K562 (cell line): Measurements from ENCODE around the gene RPS17. TPM values are rescaled to one million over a fixed set of nuclear protein-coding genes. Genes with fewer than 3 reads are reported as not detected.
A peak's percentile ranks its signal among the peaks of the same experiment; 100 is the strongest.

Experiments used
- ATAC-seq: fragments of 200-7000 bp; cut with Tn5 transposase; 3 replicates; pipeline ENCODE4 v1.9.1; 2020; ENCODE audit warnings: moderate library complexity
- BruUV-seq: library from RNA; stranded (reverse); fragments of 400-500 nt; replicated peaks from 2 replicates; lab custom pipeline; 2021; lab: Mats Ljungman, UMichigan
- CTCF ChIA-PET: fragments of 300-600 bp; formaldehyde crosslinking; extraction: SDS; loops from one replicate; lab custom pipeline; 2021; ENCODE audit warnings: low intra/inter-chr PET ratio; lab: Yijun Ruan, JAX
- POLR2A ChIA-PET: fragments of 300-600, 350-650 bp; sonication (Branson Sonifier 250); formaldehyde crosslinking; extraction: SDS; loops from one replicate; lab custom pipeline; 2021; ENCODE audit warnings: antibody characterized with exemption, inconsistent platforms; lab: Yijun Ruan, JAX
- DNase-seq, 4 experiments: peaks; one replicate each; pipeline versions ENCODE4 v3.0.0 to v3.0.0-alpha.2; 2011 to 2018; ENCODE audit warnings: low spot score in 3 of 4, mixed read lengths in 3 of 4; ENCODE audit errors: extremely low read depth in 1 of 4
- FAIRE-seq: peaks from 2 replicates; lab custom pipeline; 2011; peaks lifted over from hg19 to GRCh38; lab: Jason Lieb, UNC
- H2AFZ ChIP-seq: 2 replicates; pipeline ENCODE4 v1.6.0; 2011; ENCODE audit warnings: low read depth, low read length, control low read depth, inconsistent platforms
- H3K27ac ChIP-seq: fragments of 200-600 bp; 3 replicates; pipeline ENCODE4 v1.8.0; 2011; ENCODE audit warnings: low read depth, mild to moderate bottlenecking, control low read depth, inconsistent platforms, low read length, moderate library complexity, mixed read lengths; ENCODE audit errors: extremely low read depth
- H3K27me3 ChIP-seq, 2 experiments: fragments of 300-600 bp in 1 of 2; 2 replicates in 1 of 2; 3 replicates in 1 of 2; pipeline versions ENCODE4 v1.6.0 to v1.8.0; 2011; ENCODE audit warnings: inconsistent platforms in 2 of 2, low read length in 2 of 2, mild to moderate bottlenecking in 1 of 2, mixed read lengths in 1 of 2, moderate library complexity in 1 of 2; ENCODE audit not compliant: control insufficient read depth in 2 of 2, insufficient read depth in 2 of 2
- H3K36me3 ChIP-seq: fragments of 300-600 bp; 3 replicates; pipeline ENCODE4 v1.8.0; 2011; ENCODE audit warnings: mild to moderate bottlenecking, low read length, inconsistent platforms; ENCODE audit not compliant: control insufficient read depth, insufficient read depth
- H3K4me1 ChIP-seq, 2 experiments: fragments of 200-600 bp in 1 of 2; replicated peaks in 1 of 2; 2 replicates in 1 of 2; 3 replicates in 1 of 2; pipeline versions ENCODE4 v1.5.1 to v1.8.0; 2011; ENCODE audit warnings: inconsistent platforms in 2 of 2, low read length in 2 of 2, mild to moderate bottlenecking in 1 of 2, mixed read lengths in 1 of 2, moderate library complexity in 1 of 2; ENCODE audit not compliant: control insufficient read depth in 2 of 2, insufficient read depth in 2 of 2
- H3K4me2 ChIP-seq: 2 replicates; pipeline ENCODE4 v1.6.1; 2011; ENCODE audit warnings: low read length, control low read depth, inconsistent platforms, mixed read lengths; ENCODE audit not compliant: insufficient read depth
- H3K4me3 ChIP-seq: fragments of 200-600 bp; sonication (generic), shearing (Covaris generic); 2 replicates; pipeline ENCODE4 v1.5.1; 2016; ENCODE audit warnings: control low read depth, inconsistent platforms
- H3K79me2 ChIP-seq: fragments of 200-600 bp; 3 replicates; pipeline ENCODE4 v1.8.0; 2011; ENCODE audit warnings: low read length, inconsistent platforms; ENCODE audit not compliant: control insufficient read depth, insufficient read depth
- H3K9ac ChIP-seq, 2 experiments: 2 replicates each; pipeline versions ENCODE4 v1.6.0 to v1.6.1; 2011; ENCODE audit warnings: low read depth in 2 of 2, low read length in 2 of 2, control low read depth in 1 of 2, inconsistent platforms in 1 of 2, mild to moderate bottlenecking in 1 of 2, mixed read lengths in 1 of 2; ENCODE audit not compliant: insufficient read depth in 1 of 2
- H3K9me1 ChIP-seq: one replicate; pipeline ENCODE4 v1.6.0; 2011; ENCODE audit warnings: inconsistent platforms, mild to moderate bottlenecking, low read length, moderate library complexity; ENCODE audit not compliant: control insufficient read depth, insufficient read depth
- H3K9me3 ChIP-seq: replicated peaks from 2 replicates; pipeline ENCODE4 v1.5.1; 2011; ENCODE audit warnings: low read depth, low read length, inconsistent platforms; ENCODE audit not compliant: control insufficient read depth, insufficient read depth
- H4K20me1 ChIP-seq: replicated peaks from 2 replicates; pipeline ENCODE4 v1.6.1; 2011; ENCODE audit warnings: low read length, inconsistent platforms, mixed read lengths; ENCODE audit not compliant: control insufficient read depth, insufficient read depth
- HDGF ChIP-seq: fragments of 450-650 bp; IDR thresholded peaks from 2 replicates; pipeline ENCODE4 v1.6.1; 2016
- POLR2AphosphoS5 ChIP-seq: IDR thresholded peaks from 2 replicates; pipeline ENCODE4 v1.6.1; 2011; ENCODE audit warnings: mild to moderate bottlenecking, low read depth, low read length, moderate library complexity; ENCODE audit not compliant: control insufficient read depth, insufficient read depth
- ZNF253 ChIP-seq: fragments of 250-450 bp; sonication (Bioruptor Pico); conservative IDR thresholded peaks from 2 replicates; pipeline ENCODE4 v1.6.1; 2021; ENCODE audit warnings: mild to moderate bottlenecking
- WGBS: fragments of 100-300 bp; shearing (Covaris generic); methylation state at CpG from one replicate; pipeline ENCODE4 v1.1.6; 2016; ENCODE audit warnings: low coverage, mixed read lengths; ENCODE audit not compliant: insufficient coverage; ENCODE audit errors: missing lambda C conversion rate; 5-methylcytosine and 5-hydroxymethylcytosine counted together
- in situ Hi-C: fragments of 300-500 bp; cut with MboI; formaldehyde crosslinking; loops from 4 replicates; pipeline ENCODE4 v1.15.0; 2018; ENCODE audit warnings: inconsistent platforms, mixed read lengths
- intact Hi-C: fragments of 100-400 bp; cut with micrococcal nuclease; formaldehyde crosslinking; loops from 2 replicates; pipeline ENCODE4 v1.14.2; 2022
- polyA plus RNA-seq, 8 experiments: library from polyadenylated mRNA; depleted of rRNA in 4 of 8; stranded (reverse) in 5 of 8; unstranded in 3 of 8; fragments of >200 nt; fragmentation: Nextera tagmentation in 2 of 8; fragmentation: Illumina TruSeq in 1 of 8; extraction: Ambion mirVana in 2 of 8; extraction: Trizol in 1 of 8; gene quantifications; 2 replicates each; pipeline versions ENCODE4 v1.2.1 to v1.2.3, GENCODE V29; 2011 to 2014; ENCODE audit warnings: inconsistent platforms in 1 of 8, missing spikeins in 1 of 8
- total RNA-seq, 7 experiments: library from RNA; depleted of rRNA in 6 of 7; stranded (reverse); fragments of >200 nt in 6 of 7; fragmentation: Illumina TruSeq in 2 of 7; extraction: Trizol in 2 of 7; gene quantifications; 2 replicates each; pipeline versions ENCODE4 v1.2.1 to v1.2.3, GENCODE V29; 2011 to 2021; ENCODE audit warnings: low replicate concordance in 1 of 7
- TF ChIP-seq, protein P1 (sequence below), 2 experiments: fragments of 450-650 bp; IDR thresholded peaks; 2 replicates each; pipeline ENCODE4 v1.6.1; 2016

RPS17 gene
- total and polyA plus RNA-seq, 9 of the 15 experiments (the other 6 are each of a cell fraction or from before 2014, with no cell fraction given), result 1,988 to 6,515 (median 5,229) TPM

- TF ChIP-seq, protein P1, sequence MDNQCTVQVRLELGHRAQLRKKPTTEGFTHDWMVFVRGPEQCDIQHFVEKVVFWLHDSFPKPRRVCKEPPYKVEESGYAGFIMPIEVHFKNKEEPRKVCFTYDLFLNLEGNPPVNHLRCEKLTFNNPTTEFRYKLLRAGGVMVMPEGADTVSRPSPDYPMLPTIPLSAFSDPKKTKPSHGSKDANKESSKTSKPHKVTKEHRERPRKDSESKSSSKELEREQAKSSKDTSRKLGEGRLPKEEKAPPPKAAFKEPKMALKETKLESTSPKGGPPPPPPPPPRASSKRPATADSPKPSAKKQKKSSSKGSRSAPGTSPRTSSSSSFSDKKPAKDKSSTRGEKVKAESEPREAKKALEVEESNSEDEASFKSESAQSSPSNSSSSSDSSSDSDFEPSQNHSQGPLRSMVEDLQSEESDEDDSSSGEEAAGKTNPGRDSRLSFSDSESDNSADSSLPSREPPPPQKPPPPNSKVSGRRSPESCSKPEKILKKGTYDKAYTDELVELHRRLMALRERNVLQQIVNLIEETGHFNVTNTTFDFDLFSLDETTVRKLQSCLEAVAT (IDR thresholded peaks at IDR 0.05), result peak; percentile 17 to 69; a peak in 1 of 4 replicates
- TF ChIP-seq HDGF, result 0 out of 2 replicates have a peak, but pooled peaks have one; percentile 29
Observed at GRCh38 chr15:82538961-82539690, 1.1 kb downstream of the RPS17 start (continued).

- no TSS peak for BruUV-seq
- peaks cover 53% of the 10 kb centered on the region for H3K79me2 ChIP-seq
- H2AFZ ChIP-seq, result no peak overlapping the region
- H3K9me3 ChIP-seq, result no peaks in the 10 kb centered on the region
- H3K9ac ChIP-seq, result peak overlapping the region in 1 of 2 experiments; percentile 99; a peak in 2 of 4 replicates
- 0 out of 2 replicates have a peak, but pooled peaks have one; percentile 14 for TF ChIP-seq POLR2AphosphoS5
- no peak for TF ChIP-seq ZNF253
- peaks cover 5% of the 10 kb centered on the region for H3K9me1 ChIP-seq
- intact Hi-C loops, result no loop called here
- no peaks in the 10 kb centered on the region for H3K27me3 ChIP-seq
- peak overlapping the region; percentile 95; the same call in 1 of the 2 replicates for H3K4me3 ChIP-seq
- H4K20me1 ChIP-seq, result peaks cover 42% of the 10 kb centered on the region
- no peak for FAIRE-seq
- peak in 1 of 4 experiments; percentile 16 for DNase-seq
- peak overlapping the region; percentile 93; the same call in 2 of the 3 replicates for H3K27ac ChIP-seq
- ChIA-PET CTCF (no interaction called here), POLR2A (interaction anchor here (0.6 to 8.9 kb wide), 4 partner anchors 11 to 773 kb away, joined by 3 to 95 read pairs (median 22); no protein-coding TSS in a partner anchor)
- no peak for ATAC-seq
- in situ Hi-C loops, result no loop called here
- H3K36me3 ChIP-seq, result peaks cover 66% of the 10 kb centered on the region
- H3K4me1 ChIP-seq, result peaks cover 13 to 17% of the 10 kb centered on the region in 2 experiments; a peak in 4 of 5 replicates
- WGBS, result 69% methylated on average over 4 of the region's 4 CpGs
- peak overlapping the region; percentile 96; the same call in 1 of the 2 replicates for H3K4me2 ChIP-seq
Observed at GRCh38 chr15:82537351-82537908, 2.8 kb downstream of the RPS17 start.
